HG03521 (cell line): ENCODE data around the gene TNFRSF25.
"Not testable (repeated sequence)": the region's sequence is repeated elsewhere in the genome, so short reads cannot be mapped to it uniquely, and the experiment has no call there.

Experiments used
- ATAC-seq: cut with Tn5 transposase; IDR thresholded peaks from one replicate; pipeline ENCODE4 v1.9.1; 2021; ENCODE audit warnings: mild to moderate bottlenecking, moderate library complexity; ENCODE audit not compliant: unreplicated experiment

Gene TNFRSF25

DNA sequence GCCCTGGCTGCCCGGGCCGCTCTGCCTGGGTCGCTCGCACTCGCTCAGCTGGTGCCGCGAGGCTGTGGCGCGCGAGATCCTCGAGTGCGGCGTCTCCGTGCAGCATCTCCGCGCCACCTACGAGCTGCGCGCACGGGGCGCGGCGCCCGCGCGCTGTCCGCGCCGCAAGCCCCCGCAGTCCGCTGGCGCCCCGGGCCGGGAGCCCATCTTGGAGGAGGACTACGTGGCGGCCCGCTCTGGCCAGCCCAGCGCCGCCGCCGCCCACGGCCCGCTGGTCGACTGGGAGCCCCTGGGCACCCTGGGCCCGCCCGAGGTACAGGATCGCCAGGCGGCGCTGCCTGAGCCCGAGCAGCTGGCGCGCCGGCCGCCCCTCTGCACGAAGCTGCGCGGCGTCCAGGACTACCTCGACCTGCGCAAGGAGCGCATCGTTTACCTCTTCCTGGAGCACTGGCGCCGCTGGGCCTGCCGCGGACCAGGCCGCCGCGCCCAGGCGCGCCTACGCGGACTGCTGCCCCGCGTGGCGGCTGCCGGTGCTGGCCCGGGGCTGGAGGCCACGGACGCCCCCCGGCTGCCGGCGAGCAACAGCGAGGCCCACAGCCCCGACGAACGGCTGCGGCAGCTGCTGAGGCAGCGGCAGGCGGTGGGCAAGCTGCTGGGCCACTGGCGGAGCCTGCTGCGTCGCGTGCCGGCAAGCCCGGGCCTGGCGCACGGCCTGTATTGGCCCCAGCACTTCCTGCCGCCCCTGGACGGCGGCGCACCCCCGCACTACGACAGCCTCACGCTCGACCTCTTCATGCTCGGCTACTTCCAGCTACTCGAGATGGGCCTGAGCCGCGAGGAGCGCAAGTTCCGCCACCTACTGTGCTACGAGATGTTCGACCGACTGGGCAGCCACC is 10.9 kb downstream of the TNFRSF25 start:
- no peak for ATAC-seq

DNA sequence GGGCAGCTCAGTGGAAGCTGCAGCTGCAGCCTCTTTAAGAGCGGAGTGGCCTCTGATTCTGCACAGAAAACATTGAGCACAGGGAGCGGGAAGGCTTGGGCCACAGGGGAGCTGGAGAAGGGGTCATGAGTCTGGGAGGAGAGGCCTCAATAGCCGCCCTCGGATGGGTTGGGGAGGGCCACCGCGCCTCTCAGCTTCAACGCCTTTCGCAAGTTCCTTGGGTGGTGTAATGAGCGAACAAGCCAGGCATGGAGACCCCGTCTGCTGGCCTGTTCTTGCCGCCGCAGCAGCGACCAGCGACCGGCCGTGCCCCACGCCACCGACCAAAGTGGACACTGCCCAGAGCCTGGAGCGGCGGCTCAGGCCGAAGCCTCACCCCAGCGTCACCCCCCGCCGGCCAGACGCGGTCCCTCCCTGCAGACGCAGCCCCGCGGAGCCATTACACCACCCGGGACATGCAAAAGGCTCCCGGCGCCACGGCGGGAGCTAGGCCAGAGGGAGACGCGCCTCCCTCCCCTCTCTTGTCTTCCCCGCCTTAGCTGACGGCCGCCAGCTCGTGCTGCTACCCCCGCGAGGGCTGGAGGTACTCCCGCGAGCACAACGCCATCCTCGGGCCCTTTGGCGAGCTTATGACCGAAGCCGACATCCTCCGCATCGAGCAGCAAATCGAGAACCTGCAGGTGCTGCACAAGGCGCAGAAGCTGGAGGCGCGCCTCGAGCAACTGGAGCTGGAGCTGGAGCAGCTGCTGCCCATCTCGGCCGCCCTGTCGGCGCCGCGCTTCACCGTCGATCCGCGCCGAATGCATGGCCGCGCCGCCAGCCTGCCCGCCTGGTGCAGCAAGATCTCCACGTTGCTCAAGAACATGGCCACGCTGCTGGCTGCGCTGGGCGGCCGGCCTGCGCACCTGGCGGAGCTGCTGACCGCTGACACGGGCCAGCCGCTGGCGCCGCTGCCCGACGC is 11.8 kb downstream of the TNFRSF25 start:
- ATAC-seq, result not testable (repeated sequence)

DNA sequence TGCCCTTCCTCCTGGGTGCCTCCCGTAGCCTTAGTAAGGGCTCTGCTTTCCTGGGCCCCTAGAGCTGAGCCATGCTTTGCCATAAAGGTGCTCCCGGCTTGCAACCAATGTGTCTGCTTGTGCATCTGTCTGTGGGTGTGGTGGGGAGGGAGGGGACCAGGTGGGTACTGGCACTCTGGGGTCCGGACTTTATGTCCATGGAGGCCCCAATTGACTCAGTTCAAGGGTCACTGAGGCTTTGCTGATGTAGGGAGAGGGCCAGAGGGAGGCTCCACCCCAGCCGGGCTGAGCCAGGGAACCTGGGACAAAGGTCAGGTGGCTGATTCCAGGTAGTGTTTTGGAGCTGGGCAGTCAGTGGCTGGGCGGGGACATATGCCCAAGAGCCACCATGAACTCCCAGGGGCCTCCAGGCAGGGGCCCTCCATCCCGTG is 15.0 kb downstream of the TNFRSF25 start:
- ATAC-seq, result no peak

DNA sequence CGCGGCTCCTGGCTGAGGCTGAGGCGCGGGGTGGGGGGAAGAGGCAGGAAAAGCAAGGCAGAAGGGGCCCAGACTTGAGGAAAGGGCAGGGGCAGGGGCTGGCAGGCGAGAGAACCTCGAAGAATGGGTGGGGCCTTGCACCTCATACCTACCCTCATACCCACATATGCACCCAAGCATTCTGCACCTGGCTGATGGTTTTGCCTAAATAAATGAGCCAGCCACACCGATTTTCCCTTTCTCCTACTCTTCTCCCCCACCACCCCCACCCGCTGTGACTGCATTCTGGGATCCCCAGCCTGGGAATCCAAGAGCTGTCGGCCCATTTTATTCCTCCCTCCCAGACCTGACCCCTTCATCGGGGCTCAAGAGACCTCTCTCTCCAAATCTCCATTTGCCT is 15.5 kb downstream of the TNFRSF25 start:
- not testable (repeated sequence) for ATAC-seq

DNA sequence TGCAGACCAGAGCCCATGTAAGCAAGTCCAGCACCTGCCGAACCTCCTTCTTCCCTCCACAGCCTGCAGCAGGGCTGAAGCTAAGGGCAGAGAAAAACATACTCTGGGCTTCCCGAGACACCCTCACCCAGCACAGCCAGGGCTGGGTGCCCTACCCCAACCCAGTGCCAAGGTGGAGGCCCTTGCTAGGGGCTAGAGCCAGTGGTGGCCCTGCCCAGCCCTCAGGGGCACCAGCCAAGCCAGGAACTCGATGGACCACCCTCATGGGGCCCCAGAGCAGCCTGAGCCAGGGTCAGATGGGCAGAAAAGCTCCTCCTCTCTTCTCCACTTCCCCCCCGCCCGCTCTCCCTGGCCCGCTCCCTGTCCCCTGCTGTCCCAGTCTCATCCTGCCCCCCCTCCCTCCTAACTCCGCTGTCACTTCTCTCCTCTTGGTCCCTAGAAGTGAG is 15.9 kb downstream of the TNFRSF25 start:
- ATAC-seq, result no peak

DNA sequence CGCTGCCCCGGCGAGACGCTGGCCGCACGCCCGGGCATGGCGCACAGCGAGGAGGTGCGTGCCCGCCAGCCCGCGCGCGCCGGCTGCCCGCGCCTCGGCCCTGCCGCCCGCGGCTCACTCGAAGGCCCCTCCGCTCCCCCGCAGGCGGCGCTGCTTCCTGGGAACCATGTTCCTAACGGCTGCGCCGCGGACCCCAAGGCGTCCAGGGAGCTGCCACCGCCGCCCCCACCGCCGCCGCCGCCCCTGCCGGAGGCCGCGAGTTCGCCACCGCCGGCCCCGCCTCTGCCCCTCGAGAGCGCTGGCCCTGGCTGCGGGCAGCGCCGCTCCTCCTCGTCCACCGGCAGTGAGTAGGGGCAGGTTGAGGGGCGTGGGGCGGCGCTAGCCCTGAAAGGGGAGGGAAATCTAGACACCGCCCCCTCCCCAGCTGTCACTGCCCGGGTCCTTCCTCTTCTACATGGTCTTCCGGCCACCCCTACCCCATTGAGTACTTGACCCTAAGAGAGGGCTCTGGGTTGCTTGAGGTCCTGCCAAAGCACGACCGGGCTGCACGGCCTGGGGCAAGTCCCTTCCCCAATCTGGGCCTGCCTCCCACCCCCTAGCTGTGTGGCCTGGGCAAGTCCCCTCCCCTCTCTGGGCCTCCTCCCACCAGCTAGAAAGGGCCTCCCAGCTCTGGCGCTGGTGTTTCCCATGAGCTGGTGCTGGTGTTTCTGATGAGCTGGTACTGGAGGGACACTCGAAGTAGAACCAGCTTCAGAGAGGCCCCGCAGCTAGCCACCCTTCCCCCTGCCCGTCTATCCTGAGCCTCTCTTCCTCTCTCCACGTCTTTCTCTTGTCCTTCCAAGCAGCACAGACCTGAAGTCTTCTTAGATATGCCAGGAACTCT is 17.0 kb downstream of the TNFRSF25 start:
- ATAC-seq, result no peak

DNA sequence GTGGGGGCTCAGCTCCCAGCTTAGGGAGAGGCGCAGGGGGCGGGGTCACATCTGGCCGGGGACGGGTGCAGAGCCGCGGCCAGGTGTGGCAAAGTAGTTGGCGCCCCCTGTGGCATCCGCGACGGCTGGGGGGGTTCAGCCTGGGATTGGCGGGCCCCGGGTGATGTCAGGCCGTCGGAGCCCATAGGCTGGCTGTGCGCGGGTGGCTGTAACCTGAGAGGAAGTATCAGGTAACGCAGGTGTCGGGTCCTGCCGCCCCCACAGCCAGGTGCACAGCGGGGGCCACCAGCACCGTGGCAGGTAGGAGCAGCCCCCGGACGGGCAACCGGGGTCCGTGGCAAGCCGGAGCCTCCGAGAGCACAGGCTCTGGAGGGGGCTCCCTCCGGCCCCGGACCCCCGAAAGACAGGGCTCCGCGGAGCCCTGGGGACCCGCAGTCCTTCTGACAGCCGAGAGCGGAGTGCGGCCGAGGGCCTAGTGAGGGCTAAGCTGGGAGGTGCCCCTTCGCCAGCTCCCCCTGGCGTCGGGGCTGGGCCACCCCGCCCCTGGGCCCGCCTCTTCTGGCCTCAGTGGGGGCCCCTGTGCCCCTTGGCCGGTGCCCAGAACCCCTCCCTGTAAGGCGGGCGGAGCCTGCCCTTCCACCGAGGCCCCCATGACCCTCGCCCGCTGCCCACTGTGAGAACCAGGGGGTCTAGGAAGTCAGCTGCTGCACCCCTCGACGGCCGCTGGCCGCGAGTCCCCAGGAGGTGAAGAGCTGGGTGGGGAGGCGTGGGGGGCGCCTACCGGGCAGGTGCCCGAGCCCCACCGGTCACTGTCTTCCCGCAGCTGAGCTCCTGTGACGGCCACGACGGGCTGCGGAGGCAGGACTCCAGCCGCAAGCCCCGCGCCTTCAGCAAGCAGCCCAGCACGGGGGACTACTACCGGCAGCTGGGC is 17.9 kb downstream of the TNFRSF25 start:
- ATAC-seq, result no peak

DNA sequence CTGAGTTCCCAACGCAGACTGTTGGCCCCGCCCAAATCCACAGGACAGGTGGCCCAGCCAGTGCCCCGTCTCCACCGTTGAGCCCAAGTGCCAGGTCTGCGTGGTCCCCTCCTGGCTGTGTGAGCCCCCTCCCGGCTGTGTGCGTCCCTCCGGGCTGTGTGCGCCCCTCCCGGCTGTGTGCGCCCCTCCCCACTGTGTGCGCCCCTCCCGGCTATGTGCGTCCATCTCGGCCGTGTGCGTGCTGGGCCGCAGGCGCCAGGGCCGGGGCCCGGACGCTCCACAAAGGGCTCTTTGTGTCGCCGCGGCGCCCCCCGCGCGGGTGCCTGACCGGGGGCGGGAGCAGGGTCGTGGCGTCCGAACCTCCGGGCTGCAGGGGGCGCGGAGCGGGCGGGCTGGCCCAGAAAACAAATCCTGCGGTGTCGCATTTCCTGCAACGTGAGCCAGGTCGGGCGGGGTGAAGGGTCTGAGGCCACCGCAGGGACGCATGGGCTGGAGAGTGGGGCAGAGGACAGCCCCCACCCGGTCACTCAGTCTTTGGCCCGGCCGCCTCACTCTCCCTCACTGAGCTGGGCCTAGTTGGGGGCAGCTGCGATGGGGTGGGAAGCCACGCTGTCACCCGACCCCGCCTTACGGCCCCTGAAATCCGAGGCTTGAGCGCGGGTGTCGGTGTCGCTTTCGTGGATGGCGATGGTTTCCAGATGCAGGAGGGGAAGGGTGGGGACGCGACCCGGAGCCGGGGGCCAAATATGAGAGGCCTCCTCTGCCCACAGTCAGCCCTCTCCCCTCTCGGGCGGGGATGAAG is 18.8 kb downstream of the TNFRSF25 start:
- no peak for ATAC-seq

DNA sequence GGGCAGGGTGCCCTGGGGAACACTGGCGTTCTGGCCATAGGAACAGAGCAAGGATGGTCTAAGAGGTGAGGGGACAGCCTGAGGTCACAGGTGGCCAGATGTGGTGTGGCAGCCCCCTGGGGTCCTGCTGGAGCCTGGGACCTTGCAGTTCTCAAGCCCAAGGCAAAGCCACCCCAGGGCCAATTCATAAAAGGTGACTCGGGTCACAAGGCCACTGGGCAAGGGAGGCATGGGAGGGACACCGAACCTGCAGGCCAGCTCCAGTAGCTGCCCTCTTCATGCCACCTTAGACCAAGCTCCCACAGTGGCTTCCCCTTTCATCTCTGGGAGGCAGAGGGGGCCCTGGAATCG is 19.3 kb downstream of the TNFRSF25 start:
- no peak for ATAC-seq

DNA sequence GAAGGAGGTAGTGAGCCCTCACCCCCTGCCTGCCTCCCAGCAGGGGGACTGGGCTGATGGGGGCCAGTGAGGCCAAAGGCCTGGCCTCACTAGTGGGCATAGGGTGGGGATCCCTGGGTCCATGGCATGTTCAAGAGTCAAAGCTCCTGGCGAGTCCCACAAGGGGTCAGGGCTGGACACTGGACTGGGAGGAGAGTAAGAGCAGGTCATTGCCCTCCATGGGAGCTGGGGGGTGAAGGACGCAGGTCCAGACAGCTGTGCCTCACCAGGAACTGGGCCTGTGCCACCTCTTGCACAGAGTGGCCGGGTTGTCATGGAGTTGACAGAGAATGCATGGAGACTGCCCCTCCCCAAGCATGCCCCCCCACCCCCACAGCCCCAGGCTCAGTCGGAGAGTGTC is 20.0 kb downstream of the TNFRSF25 start:
- not testable (repeated sequence) for ATAC-seq

DNA sequence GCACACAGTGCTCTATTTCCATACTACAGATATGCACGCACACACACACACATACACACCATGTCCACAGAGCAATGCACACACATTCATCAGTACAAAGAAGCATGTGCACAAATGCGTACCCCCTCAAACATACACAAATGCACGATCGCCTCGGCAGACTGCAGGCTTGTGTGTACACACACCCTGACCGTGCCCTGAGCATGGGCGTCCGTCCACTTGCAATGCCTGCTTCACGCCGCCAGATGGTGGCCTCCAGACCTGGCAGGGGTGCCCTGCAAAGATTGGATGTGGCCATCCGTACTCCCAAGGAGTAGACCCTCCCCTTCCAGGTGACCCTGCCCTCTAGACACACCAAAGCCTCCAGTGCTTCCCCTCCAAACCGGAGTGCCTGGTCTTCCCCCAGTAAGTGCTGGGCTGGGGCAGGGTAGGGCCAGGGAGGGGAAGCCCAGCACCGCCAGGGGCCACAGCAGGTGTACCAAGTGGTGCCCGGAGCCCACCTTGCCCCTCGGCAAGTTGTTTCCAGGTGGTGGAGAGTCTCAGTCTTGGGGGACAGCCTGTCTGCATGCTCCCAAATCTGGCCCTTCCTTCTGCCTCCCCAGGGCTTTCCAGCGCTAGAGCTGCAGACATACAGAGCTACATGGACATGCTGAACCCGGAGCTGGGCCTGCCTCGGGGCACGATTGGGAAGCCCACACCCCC is 20.8 kb downstream of the TNFRSF25 start:
- ATAC-seq, result no peak

DNA sequence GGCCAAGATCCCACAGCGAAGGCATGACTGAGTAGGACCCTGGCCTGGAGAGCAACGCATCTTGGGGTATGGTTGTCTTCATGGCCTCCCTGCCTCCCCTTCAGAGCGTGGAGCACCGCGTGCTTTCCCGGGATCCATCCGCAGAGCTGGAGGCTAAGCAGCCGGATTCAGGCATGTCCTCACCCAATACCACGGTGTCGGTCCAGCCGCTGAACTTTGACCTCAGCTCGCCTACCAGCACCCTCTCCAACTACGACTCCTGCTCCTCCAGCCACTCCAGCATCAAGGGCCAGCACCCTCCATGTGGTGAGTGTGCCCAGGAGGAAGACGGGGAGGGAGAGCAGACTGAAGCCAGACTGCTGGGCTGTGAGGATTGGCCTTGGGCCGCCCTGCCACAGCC is 21.6 kb downstream of the TNFRSF25 start:
- no peak for ATAC-seq

DNA sequence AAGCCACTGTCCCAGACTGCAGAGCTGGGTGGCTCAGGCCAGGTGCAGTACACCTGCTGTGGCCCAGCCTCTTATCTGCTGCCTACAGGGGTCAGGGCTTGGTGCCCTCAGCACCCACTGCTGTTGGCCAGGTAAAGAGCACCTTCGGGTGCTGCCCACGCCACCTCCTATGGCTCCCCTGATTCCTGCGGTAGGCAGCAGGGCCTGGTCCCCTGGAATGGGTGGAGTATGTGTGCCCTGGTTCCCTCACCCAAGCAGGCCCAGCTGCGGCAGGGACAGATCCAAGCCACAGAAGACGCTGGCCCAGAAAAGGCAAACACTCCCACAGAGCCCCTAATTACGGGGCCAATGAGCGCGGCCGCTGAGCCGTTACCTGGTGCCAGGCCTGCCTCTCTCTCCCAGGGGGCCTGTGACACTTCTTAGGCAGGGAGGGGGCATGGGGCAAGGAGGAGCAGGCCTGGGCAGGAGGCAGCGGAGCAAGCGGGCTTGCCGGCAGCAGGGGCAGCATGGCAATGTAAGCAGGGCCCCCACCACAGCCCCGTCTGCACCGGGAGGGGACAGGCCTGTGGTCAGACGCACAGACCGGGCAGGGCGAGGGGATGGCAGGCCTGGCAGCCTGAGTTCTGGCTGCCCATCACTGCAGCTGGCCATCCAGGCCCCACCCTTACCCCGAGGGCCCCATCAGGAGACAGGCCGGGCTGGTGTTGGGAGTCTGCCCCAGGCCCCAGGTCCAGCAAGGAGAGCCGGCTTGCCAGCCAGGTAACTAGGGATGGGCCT is 22.4 kb downstream of the TNFRSF25 start:
- no peak for ATAC-seq

DNA sequence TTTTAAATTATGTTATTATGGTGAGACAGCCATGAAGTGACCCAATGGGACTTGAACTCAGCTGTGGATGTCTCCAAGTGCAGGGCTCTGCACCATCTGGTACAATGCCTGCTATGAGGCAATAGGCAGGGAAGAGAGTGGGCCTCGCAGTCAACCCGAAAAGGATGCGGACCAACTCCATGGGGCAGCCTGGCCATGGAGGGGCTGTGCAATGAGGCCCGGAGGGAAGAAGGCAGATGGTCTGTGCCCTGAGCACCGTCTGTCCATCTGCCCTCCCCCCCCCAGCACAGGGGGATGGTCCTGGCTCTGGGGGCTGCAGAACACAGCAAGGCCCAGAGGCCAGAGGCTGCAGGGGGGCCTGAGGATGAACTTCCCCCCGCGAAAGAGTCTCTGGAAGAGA is 24.4 kb downstream of the TNFRSF25 start:
- no peak for ATAC-seq

DNA sequence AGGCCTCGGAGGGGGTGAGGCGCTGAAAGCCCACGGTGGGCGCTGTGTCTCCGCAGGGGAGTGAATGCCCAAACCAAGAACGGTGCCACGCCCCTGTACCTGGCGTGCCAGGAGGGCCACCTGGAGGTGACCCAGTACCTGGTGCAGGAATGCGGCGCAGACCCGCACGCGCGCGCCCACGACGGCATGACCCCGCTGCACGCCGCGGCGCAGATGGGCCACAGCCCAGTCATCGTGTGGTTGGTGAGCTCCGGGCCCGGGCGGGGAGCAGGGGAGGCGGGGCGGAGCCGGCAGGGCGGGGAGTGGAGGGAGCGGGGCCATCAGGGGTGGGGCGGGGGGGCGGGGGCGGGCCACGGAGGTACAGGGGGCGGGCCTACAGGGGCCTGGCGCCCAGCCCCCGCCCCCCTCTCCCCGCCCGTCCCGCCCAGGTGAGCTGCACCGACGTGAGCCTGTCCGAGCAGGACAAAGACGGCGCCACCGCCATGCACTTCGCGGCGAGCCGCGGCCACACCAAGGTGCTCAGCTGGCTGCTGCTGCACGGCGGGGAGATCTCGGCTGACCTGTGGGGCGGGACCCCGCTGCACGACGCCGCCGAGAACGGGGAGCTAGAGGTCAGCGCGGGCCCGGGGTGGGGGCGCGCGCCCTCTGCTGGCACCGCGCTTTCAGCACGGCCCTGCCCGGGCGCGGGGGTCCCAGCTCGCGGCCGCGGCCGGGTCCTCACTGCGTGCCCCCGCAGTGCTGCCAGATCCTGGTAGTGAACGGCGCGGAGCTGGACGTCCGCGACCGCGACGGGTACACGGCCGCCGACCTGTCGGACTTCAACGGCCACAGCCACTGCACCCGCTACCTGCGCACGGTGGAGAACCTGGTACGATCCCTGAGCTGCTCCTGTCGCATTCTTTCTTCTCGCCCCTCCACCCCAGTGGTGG is 25.5 kb downstream of the TNFRSF25 start:
- no peak for ATAC-seq

DNA sequence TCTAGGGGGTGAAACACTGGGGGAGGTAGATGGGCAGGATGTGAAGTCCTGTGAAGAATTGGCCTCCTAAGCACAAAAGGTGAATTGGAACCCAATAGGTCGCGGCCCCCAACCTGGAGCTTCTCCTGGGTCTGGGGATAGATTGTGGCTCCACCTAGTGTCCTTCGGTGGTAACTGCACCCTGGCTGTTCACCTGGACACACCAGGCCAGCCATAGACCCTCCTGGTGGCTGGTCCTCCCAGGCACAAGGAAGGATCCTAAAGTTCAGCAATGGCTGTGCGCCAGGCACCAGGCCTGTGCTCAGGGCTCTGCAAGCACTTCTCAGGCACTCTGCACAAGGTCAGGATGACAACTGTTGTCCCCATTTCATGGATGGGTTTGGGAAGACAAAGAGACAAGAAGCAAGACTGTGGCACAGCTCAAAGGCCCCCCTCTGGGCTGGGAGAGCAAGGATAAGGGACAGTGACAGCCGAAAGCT is 27.9 kb downstream of the TNFRSF25 start:
- no peak for ATAC-seq
